Hematopoietic multipotent progenitor cell treated with erythropoietin and hydrocortisone succinate and interleukin-3 and kit ligand, for 4 days (in vitro differentiated cells): ENCODE results near the gene PPFIBP2.
A peak's percentile ranks its signal among the peaks of the same experiment; 100 is the strongest.
"Not testable (repeated sequence)": the region's sequence is repeated elsewhere in the genome, so short reads cannot be mapped to it uniquely, and the experiment has no call there.

Source experiments
- DNase-seq: peaks from one replicate; pipeline ENCODE4 v3.0.0-alpha.2; 2015

Gene PPFIBP2

DNA sequence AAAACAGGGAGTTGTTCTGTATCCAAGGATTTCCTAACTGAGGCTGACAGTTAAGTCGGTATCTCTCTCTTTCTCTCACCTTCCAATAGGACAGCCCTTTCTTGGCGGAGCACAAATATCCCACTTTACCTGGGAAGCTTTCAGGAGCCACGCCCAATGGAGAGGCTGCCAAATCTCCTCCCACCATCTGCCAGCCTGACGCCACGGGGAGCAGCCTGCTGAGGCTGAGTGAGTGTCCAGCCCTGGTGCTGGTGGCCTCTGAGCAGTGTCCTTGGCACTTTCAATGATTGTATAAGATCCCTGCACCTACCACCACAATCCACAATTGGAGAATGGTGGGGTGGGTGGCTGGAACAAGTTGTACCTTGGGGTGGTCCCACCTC is 125.8 kb downstream of the PPFIBP2 start:
- DNase-seq: no peak

DNA sequence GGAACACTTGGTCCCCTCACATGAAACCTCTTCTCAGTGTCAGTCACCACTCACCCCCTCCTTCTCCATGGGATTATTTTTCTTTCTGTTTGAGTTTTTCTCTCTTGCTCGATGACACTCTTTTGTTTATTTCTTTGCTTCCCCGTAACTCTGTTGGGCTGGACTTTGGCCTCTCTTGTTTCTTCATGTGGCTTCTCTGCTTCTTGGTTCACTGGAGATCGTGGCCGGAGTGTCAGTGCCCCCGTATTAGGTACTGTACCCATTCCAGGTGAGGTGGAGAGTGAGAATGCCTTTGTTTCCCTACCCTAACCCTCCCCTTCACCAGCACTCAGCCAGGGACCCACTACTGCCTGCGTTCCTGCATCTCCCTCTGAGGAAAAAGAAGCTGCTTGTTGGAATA is 127.0 kb downstream of the PPFIBP2 start:
- no peak for DNase-seq

DNA sequence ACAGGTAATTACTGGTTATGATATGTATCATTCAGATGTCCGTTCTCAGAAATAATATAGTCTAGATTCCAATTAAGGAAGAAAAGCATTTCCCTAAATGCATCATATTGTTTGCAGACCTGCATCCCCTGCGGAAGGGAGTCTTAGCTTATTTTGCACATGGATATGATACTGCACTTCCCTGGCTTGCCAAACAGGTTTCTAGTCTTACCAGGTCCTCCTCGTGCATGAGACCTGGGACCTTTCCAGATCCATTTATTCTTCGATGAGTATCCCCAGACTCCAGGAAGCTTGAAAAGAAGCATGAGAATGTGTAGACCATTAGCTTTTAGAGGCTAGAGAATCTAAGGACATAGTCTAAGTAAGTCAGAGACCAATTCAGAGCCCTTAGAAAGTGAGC is 128.9 kb downstream of the PPFIBP2 start:
- DNase-seq: no peak

DNA sequence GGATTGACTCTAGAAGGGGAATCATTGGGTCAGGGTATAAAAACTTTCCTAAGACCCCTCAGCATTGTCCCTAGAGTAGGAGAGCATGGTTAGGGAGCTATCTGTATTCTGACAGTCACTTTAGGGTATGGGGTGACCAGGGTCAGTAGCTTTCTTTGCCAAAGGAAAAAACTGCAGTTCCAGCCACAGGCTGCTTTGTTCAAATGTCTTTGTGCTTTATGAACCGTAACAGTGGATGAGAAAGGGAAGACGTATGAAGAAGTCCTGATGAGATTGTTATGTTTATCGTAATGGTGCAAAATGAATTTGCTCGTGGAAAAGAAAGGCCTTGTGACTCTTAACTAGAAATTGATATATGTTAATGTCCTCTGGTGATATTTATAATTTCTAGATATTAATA is 129.5 kb downstream of the PPFIBP2 start:
- no peak for DNase-seq

DNA sequence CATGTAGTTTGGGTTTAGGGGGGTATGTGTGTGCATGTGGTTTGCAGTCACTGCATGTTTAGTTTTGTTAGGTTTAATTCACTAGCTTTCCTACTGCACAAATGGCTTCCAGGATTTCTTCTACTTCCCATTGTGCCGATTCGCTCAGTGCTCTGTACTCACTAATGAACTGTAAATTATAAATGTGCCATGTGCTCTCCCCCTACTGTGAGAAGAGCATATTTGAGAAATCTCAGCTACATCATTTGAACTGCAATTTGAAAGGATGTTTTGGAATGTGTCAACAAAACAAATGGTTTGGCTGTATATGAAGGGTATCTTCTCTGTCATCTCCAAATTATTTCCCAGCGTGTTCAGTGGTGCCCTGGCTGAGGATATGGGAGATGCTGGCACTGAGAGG is 131.4 kb downstream of the PPFIBP2 start:
- no peak for DNase-seq

DNA sequence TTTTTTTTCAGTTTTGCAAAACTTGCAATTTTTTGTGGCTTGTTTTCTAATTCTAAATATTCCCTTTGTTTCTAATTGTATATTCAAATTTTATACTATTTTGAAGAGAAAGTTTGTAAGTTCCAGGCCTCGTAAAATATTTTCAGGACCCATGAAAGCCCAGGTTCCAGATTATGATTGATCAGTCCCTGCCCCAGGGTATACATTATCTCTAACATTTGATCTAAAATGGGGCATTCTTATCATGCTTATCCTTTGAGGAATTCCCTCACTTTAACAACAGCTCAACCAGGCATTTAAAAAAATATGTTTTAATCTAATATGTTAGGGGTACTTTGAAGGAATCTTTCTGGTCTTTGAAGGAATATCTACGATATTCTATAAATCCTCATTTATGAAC is 133.1 kb downstream of the PPFIBP2 start:
- DNase-seq: no peak

DNA sequence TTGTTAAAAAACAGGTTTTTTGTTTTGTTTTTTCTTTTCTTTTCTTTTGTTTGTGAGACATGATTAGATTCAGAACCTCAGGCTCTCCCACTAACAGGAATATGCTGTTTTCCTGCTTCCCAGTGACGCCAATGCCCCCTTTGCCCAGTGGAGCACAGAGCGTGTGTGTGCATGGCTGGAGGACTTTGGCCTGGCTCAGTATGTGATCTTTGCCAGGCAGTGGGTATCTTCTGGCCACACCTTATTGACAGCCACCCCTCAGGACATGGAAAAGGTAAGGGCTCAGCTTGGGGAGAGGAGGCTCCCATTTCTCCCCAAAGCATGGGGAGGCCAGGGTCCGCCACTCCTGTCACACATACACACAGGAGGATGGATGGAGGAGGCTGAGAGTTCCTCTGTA is 134.5 kb downstream of the PPFIBP2 start:
- no peak for DNase-seq

DNA sequence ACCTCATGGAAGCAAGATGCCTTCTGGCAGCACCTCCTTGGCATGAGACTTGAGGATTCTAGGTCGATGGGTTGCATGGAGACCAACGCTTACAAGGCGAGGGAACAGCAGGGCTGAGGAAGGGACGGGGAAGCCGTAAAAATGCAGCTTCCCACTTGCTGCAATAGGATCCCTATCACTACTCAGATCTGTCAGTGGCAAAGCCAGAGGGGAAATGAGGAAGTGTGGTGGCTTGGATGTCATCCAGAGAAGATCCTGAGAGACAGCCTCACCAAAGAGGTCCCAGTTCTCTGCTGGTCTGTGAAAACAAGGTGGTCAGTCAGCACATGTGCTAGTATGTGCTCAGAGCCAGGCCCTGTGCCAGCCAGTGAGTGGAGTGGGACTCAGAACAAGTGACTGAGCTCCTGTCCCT is 137.3 kb downstream of the PPFIBP2 start:
- peak; percentile 73 for DNase-seq

DNA sequence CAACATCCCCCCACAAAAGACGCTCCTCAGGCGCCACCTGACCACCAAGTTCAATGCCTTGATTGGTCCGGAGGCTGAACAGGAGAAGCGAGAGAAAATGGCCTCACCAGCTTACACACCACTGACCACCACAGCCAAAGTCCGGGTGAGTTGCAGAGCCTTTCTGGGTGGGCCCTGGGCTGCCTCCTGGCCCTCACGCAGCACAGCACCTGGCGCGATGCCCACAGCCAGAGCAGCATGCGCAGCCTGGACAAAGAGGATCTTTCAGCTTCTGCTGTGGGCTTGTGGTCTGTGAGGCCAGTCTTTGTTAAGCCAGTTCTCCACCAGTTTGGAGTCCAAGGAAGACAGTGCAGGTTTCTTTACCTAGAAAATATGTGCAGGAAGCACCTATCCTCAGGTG is 137.9 kb downstream of the PPFIBP2 start:
- peak; percentile 20 for DNase-seq

DNA sequence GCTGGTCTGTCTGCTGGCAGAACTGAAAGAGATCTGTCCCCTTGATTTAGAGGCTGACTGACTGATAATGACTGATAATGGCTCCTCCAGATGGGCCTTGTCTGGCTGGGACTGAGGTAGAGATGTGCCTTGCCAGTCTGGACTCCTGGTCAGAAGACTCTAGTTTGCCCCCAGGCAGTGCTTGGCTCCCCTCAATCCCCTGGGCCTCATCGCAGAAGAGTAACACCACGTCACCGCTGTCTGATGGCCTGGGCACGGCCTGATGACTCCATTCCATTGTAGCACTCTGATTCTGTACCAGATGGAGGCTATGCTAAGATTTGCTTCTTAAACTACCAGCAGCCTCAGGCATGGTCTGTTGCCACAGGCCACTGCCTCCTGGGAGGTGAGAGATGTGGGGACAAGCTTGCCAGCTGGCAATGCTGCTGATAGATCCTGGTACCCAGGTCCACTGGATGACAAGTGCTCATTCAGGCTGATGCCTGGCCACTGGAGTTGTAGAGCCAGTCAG is 140.5 kb downstream of the PPFIBP2 start:
- no peak for DNase-seq

DNA sequence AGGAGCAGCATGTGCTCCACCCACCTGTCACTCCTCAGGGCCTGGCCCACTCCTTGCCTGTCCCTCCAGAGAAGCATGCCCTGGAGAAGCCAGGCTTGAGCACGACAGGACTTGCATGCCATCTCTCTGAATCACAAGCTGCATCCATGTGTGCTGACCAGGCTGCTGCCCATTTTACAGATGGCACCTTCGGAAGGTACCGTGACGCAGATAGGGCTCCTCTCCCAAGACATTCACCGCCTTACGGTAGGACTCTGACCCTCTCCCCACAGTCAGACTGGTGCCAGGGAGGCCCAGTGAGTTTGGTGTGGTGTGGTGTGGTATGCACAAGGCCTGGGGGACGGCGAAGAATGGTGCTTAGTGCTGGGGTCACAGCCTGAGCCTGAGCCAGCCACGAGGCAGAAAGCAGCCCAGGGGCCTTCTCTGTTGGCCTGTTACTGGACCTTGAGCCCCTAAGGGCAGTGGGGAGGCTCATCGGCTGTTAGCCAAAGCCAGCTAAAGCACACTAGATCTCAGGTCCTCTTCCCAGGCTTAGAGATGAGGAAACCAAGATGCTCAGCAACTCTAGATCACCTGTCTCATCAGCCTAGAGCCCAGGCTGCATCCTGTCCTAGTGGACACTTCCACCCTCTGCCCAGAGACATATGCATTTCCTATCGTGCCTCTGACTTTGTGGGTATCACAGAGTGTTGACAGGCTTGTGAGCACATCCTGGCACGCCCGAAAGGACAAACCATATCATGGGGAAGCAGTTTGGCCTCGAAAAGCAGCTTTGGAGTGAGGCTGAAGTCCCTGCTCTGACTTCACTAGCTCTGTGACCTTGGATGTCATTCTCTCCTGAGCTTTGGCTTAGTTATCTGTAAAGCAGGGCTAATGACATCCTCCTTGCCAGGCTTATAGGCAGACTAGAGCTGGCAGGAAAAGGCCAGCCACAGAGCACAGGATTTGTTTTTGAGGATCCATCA is 141.7 kb downstream of the PPFIBP2 start:
- no peak for DNase-seq

DNA sequence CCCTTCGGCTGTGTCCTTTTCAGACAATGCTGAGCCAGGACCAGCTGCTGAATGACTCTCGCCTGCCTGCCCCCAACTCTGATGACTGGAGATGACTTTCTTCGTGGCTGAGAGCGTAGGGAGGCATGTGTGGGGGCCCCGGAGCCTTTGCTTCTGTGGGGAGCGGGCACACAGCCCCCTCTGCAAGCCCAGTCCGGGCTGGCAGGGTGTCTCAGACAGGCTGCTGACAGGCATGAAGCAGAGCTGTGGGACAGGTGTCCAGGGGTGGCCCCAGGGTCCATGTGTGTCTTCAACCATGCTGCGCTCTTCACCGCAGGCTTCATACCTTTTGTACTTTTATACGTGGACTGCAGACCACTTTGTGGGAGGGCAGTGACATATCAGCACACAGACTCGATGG is 142.9 kb downstream of the PPFIBP2 start:
- no peak for DNase-seq

DNA sequence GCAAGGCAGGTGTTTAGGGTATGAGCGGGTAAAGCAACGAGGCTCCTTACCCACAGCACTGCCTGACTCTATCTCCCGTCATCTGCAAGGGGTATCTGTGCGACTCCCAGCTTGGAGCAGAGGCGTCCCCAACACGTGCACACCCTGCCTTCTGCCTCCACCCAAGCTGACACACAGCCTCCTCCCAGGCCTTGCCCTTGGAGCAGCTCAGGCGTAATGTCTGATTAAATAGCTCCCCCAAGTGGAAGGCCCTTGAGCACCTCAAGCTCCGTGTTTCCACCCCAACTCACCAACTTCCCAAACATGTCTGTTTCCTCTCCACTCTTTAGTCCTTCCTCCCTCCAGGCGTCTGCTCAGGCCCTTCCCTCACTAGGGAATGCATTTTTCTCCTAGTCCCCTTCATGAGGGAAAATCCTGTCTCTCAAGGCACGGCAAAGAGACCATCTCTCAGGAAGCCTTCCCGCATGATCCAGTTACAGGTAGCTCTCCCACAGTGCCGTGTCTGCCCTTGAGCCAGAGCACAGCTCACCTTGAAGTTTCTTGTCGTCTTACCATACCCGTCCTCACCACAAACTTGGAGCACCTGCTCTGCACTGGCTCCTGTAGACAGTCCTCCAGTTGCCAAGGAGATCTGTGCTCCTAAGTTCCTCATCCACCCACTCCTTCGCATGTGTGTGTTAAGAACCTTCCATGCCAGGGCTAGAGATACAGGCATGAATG is 143.7 kb downstream of the PPFIBP2 start:
- peak; percentile 79 for DNase-seq

DNA sequence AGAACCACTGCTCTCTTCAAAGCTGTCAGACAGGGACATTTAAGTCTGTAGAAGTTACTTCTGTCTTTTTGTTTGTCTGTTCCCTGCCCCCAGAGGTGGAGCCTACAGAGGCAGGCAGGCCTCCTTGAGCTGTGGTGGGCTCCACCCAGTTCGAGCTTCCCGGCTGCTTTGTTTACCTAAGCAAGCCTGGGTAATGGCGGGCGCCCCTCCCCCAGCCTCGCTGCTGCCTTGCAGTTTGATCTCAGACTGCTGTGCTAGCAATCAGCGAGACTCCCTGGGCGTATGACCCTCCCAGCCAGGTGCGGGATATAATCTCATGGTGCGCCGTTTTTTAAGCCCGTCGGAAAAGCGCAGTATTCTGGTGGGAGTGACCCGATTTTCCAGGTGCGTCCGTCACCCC is 149.7 kb downstream of the PPFIBP2 start:
- not testable (repeated sequence) for DNase-seq

DNA sequence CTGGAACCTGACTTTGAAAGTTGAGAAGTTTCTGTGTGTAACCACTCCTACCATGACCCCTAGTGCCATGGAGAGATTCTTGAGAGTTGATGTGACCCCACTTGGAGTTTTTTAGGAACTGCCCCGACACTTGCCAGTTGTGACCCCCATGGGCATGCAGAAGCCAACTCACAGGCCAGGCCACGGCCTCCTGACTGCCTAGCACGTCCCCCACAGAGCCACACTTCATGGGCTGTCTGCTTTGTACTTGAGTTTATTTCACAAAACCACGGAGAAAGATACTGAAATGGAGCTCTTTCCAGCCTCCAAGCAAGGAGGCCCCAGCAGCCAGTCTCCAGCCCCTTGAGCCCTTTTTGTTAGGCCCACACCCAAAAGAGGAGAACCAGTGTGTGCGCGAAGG is 151.1 kb downstream of the PPFIBP2 start:
- DNase-seq: no peak

DNA sequence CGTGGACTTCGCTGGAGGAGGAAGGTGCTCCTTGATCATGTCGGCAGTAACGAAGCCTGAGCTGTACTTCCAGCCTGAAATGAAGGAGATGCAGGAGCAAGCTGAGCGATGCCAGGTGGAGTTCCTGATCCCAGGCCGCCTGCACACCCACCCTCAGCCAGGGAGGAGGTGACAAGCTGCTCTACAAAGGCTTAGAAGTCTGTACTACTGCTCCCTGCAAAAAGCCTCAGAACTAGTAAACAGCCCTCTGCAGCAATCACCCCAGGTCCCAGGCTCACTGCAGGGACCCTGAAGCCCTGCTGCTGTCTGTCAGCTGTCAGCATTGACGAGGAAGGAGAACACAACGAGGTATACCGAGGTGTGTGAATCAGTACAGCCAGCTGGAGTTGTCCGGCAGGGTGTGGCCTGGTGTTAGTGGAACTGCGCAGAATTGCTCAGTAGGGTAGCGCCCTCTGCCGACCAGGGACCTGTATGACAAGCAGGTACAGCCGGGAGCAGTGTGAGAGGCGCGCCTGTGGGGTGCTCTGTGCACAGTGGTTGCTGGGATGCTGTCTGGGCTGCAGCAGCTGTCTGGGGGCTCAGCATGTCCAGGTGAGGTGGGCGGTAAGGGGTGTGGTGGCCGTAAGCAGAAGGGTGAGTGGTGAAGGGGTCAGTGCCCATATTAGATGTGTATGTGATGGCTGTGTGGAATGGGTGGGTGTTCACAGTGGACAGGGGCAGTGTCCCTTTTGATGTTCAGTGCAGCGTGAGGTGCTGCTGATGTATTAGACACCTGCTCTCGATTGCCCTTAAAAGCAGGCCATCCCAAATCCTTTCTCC is 151.9 kb downstream of the PPFIBP2 start:
- DNase-seq: peak; percentile 76

DNA sequence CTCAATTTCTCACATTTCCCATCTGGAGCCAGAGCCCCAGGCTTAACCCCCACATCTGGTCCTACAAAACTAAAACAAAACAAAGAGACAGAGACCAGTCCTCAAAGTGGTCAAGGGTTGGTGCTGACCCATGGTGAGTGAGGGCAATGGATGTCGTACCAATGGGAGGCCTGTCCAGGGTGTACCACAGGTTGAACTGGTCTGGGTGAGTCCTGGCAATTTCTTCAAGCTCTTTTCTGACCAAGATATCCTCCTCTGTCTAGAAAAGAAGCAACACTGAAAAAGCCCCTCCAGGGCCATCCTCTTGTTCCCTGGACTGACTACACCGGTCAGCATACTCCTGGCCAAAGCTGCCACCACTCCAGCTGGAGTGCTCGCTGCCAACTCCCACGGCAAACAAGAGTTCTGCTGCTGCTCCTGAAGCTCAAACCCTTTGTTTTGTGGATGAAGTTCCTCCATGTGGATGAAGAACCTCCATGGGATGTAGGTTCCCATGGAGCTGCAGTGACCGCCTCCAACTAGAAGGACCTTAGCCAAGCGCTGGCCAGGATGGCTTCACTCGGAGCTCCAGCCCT is 152.6 kb downstream of the PPFIBP2 start:
- no peak for DNase-seq

DNA sequence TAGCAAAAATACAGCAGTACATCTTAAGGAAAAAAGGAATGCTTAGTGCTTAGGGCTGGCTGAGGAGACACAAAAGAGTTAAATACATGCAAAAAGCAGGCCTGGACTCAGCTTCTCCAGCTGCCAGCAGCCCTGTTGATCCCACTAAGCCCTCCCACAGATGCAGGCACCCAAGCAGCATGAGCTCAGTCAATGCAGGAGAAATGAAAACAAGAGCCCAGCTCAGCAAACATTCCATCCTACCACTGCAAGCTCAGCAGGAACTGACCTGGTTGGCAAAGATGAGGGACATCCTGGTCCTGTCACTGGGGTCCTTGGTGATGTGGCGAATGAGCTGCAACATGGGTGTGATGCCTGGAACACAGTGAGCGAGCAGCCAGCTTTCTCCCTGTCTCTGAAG is 153.7 kb downstream of the PPFIBP2 start:
- DNase-seq: no peak

DNA sequence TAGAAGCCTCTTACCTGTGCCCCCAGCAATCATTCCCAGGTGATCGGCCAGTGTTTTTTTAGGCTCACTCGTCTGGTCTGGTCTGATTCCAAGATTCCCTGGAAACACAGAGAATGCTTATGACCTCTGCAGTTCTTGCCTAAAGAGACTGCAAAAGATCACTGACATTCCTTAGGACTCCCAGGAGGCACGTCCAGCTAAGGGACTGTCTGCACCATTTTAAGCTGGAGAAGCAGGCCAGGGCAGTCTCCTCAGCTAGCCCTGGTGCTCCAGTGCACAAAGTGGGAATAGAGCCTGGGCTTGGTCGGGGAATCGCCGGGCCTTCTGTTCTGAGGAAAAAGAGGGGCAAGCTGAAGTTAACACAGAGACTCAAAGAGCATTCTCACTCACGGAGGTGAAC is 154.7 kb downstream of the PPFIBP2 start:
- DNase-seq: no peak

DNA sequence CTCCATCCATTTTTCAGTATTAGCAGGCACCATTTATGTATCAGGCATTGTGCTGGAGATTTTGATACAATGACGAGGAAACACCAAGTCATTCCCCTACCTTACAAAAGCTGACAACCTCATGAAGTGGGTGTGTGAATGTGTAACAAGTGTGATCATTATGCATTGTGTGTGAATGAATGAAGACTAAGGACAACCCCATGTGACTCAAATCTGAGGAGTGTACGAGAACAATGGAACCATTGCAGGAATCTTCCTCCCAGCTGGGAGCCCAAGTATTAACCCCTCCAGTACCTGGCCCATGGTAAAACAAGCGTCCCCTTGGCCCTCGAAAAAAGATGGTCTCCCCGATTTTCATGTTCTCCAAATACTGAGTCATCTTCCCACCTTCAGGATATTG is 155.1 kb downstream of the PPFIBP2 start:
- DNase-seq: no peak

DNA sequence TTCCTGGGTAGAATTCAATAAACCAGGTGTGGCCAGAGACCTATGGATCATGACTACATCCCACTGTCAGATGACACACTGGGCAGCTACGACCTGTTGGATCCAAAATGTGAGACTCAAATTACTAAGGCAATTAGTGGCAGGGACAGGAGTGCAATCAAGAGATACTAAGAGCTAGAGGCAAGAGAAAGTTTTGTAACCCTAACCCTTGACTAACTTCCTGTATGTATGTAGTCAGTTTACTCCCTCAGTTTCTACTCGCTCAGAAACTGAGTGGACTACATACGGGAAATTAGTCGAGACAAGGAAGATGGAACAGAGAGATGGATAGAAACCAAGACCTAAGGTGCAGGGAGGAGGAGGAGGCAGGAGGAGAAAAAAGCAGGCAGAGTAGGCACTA is 156.8 kb downstream of the PPFIBP2 start:
- DNase-seq: no peak

DNA sequence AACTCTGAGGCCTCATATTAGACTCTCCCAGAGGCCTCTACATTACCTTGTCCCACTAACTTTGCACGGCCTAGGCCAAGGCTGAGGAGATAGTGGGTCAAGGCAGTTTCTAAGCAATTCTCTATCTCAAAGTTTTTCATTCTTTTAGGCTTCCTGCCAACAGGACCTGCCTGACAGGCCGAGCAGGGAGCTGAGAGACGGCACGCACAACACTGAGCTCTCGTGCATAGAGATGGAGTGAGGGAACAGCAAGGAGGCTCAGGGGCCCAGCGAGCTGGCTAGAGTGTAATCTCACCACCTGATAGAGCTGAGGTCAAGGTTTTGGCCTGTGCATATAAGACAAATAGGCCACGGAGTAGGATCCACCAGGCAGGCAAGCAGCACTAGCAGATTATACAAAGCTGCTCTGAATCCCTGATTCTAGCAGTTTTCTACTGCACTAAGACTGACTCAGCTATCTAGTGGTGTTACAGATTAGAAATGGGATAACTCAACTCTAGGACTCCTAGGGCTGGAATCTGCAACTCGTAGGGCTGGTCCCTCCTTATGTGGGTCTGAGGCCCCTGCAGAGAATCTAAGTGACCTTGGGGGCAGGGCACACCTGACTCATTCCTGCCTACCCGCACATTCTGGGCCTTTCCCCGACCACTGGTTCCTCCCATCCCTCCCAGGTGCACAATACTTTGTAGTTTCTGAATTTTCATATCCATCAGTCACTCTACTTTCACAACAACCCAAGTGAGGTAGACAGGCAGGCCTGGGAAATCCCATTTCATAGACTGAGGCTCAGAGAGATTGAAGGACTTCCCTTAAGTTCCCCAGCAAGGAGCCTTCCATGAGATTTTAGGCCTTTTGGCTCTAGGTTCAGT is 157.8 kb downstream of the PPFIBP2 start:
- DNase-seq: no peak
